C4-2B (cell line): ENCODE measurements around the gene PTPRR.

Source experiments
- CTCF ChIP-seq: fragments of 450-650 bp; conservative IDR thresholded peaks from 2 replicates; pipeline ENCODE4 v1.5.1; 2017; ENCODE audit warnings: mild to moderate bottlenecking
- ZFX ChIP-seq: fragments of 450-650 bp; IDR thresholded peaks from 2 replicates; pipeline ENCODE4 v1.6.1; 2017

GRCh38 chr12:70732287-70732686 is 188.3 kb downstream of the PTPRR start:
- no peak for TF ChIP-seq CTCF
- no peak for TF ChIP-seq ZFX
